HS-5 (cell line): ENCODE data around the gene ABR.
A peak's percentile ranks its signal among the peaks of the same experiment; 100 is the strongest.
"Not testable (repeated sequence)": the region's sequence is repeated elsewhere in the genome, so short reads cannot be mapped to it uniquely, and the experiment has no call there.

Experiments
- DNase-seq: peaks from one replicate; pipeline ENCODE4 v3.0.0-alpha.2; 2012; ENCODE audit warnings: low read depth

The ABR gene

DNA sequence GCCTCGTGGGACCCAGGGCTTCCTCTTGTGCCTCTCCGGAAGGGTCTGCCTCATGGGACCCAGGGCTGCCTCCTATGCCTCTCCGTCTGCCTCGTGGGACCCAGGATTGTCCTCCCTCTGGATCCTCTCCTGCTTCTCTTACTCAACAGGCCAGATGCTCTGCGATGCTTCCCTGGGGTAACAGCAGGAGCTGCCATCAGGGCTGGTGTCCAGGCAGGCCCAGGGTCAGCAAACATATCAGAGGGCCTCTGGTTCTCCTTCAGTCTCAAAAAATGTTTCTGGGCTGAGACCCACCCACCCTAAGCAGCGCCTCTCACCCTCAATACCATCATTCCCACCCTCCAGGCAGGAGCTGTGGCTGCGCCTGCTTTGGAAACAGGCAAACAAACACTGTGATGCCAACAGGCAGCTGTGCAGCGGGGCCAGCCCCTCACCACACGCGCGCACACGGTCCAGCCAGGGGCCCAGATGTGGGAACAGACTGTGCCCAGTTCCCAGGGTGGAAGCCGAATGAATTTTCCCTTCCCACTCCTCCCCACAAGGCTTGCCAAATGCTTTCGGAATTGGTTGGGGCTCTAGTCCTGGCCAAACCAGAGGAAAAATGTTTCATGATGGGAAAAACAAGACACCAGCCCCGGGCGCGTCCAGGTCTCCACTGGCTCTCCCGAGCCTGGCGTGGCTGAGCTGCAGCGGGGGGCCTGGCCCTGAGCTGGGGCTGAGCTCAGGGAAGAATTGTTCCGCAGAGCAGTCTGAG is 171.6 kb downstream of the ABR start:
- no peak for DNase-seq

DNA sequence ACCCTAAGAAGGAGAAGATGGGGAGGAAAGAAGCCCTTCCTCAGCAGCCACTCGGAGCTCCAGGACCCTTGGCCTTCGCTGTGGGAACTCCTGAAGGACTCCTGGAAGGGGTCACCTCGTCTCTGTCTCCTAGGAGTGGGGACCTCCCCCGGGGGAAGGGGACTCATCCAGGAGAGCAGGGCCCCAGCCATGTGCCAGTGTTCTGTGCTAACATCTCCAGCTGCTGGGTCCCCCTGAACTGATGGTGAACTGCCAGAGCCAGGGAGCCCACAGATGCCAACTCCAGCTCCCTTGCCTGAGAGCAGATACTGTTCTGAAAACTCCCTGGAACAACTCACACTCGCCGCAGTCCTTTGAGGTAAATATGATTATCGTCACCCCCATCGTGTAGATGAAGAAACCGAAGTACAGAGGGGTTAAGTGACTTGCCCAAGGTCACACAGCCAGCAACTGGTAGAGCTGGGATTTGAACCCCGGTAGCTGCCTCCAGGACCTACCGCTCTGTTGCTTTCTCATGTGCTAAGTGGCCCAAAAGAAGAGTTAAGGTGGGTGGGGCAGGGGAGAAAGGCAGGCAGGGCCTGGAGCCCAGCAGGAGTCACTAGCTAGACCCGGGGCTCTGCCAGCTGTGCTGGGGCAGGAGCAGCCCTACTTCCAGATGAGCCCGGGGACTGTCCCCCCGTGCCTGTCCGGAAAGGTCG is 172.3 kb downstream of the ABR start:
- no peak for DNase-seq

- no peak for DNase-seq
These were observed 173.7 kb downstream of the ABR start for GRCh38 chr17:1006054-1006453.

- no peak for DNase-seq
These were observed 174.3 kb downstream of the ABR start for GRCh38 chr17:1005361-1005946.

GRCh38 chr17:1004769-1005295 is 174.9 kb downstream of the ABR start:
- DNase-seq = no peak

GRCh38 chr17:1003972-1004768 is 175.6 kb downstream of the ABR start:
- DNase-seq = no peak

GRCh38 chr17:1003633-1003971 is 176.2 kb downstream of the ABR start:
- DNase-seq = no peak

- DNase-seq = no peak
These were observed 176.8 kb downstream of the ABR start for GRCh38 chr17:1002771-1003555.

DNA sequence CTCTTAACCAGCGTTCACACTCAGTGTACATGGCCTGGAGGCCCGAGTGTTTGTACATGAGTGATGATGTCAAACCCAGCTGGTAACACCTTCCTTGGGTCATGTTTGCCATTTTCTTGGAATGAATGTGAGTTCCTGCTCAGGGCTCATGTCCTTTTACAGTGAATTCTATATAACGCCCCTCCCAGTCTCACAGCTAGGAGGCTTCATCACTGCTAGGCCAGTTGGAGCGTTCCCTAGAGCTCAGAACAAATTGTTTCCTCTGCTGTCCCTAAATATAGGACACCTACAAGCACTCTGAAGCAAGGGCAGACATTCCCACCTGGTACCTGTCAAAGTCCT is 177.4 kb downstream of the ABR start:
- no peak for DNase-seq

GRCh38 chr17:1001640-1002411 is 178.0 kb downstream of the ABR start:
- no peak for DNase-seq

DNA sequence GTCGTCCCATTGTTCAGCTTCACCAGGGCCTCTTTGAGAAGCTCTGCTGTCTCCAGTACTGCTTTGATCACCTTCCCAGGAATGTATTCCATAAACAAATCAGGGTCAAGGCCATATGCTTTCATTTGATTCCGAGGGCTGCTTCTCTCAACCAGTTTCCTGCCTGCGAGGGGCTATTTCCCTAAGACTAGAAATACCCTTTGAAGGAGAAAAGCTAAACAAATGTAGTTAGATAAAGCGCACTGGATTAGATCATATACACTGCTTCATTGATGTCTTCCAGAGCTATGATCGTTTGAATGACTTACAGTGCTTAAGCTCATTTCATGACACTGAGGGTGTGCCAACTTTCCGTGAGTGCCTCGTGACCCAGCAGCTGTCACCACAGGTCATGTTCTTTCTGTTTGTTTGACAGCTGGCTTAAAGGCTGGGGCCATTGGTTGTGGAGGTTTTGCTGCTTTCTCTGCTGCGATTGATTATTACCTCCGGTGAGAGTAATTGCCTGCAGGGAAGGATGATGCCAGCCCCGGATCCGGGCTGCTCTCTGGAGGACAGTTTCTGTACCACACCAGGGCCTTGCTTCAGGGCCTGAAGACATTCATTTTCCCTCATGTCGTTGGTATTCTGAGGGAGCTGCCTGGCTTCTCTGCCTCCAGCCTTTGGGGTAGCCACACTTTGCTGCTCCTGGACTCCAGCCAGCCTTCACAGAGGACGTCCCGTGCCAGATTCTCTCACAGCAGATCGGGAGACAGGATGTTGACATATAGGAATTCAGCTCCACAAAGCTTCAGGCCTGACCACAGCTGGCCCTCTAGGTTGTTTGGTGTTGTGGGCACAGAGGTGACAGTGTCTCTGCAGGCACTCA is 179.0 kb downstream of the ABR start:
- DNase-seq = no peak

DNA sequence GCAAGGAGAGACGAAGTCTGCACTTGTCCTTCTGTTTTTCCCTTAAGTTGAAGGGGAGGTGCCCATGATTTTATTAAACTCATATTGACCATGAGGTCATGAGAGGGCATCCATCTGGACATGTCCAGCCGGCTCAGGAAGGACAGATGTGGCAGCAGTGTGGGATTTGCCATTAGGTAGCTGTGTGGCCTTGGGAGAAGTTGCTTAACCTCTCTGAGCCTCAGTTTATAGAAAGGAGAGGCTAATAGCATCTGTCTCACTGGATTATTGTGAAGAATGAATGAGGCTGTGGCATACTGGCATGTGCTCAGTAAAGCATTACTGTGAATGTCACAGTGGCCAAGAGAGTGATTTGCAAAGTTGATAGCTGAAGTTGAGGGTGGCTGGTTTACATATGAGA is 181.7 kb downstream of the ABR start:
- no peak for DNase-seq

DNA sequence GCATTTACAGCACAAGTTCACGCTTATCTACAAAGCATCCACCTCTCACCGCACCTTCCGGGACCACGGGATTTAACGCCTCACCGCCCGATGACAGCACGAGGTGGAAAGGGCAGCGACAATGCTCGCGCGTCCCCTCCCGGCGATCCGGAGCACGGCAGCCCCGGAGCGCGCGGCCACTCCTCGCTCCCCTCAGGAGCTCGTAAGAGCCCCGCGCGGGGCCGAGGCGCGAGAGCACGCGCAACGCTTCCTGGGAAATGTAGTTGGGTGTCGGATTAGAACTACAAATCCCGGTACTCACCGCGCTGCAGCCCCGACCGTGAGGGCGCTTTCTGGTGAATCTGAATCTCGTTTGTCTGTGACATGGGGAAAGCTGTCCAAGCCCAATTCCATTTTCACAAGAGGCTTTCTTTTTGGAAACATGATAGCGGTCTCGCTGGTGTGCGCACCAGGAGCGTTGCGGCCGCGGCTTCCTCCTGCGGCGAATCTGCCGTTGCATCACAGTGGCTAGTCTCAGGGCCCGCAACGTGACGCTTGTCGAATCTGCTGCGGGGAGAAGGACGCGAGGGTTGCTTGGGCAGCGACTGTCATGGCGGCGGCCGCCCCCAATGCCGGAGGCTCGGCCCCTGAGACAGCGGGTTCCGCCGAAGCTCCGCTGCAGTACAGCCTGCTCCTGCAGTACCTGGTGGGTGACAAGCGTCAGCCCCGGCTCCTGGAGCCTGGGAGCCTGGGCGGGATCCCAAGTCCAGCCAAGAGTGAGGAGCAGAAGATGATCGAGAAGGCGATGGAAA is 183.0 kb downstream of the ABR start, which contains the start of gene TIMM22:
TIMM22 (plus strand) TSS at position 576 of the 791 bp plus-strand sequence; CDS start at position 590, 14 bp downstream.
- DNase-seq = peak; percentile 94

DNA sequence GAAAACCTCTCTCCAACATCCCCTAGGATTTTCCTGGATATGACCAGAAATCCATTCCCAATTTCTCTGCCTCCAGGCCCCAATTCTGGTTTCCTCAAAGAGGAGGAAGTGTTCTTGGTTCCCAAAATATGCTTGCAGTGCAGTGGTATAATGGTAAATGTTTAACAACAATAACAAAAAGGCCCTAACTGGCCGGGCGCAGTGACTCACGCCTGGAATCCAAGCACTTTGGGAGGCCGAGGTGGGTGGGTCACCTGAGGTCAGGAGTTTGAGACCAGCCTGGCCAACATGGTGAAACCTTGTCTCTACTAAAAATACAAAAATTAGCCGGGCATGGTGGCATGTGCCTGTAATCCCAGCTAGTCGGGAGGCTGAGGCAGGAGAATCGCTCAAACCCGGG is 184.5 kb downstream of the ABR start:
- not testable (repeated sequence) for DNase-seq

DNA sequence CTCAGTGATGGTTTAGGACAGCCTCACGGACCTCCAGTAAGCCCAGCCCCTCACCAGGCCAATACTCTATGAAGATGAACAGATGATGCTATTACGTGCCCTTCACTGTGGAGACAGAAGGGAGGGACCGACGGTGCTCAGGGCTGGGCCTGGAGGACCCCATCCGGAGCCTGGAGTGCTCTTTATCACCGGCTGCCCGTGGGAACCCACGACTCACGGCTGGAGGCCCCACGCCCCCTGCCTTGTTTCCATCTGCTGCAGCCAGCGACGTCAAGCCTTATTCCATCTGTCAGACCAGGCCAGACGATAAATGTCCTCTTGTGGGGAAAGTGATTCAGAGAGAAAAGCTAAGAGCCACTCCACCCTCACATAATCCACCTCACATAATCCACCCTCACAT is 186.8 kb downstream of the ABR start:
- no peak for DNase-seq

DNA sequence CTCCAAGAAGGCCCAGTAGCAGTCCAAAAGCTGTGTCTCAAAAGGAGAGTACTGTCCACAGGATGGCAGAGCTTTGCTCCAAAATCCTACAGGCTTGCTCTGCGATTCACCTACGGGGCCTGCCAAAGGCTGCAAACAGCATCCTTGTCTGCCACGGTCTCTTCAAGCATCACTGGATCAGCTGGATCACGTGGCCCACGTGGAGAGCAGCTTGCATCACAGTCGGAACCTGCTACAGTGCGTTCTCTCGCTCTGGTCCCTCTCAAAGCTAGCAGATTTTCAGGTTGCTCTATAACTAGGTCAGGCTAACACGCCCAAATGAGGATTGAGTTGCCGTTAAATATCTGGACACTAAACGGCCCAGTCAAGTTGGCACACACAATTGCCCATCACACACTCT is 191.2 kb downstream of the ABR start:
- DNase-seq = no peak

- no peak for DNase-seq
These were observed 191.8 kb downstream of the ABR start for GRCh38 chr17:987931-988330.

- DNase-seq = no peak
These were observed 193.4 kb downstream of the ABR start for GRCh38 chr17:986322-986929.

- DNase-seq = no peak
These were observed 195.9 kb downstream of the ABR start for GRCh38 chr17:983921-984320.
